Measurements from ENCODE around the gene CDH4. TPM values are rescaled to one million over a fixed set of nuclear protein-coding genes. Genes with fewer than 3 reads are reported as not detected.

The CDH4 gene
- total and polyA plus RNA-seq, 9 of the 15 experiments (the other 6 are each of a cell fraction or from before 2014, with no cell fraction given): 0.04 TPM; not detected in 8

GRCh38 chr20:61345656-61346055 is 93.6 kb downstream of the CDH4 start (continued):
- TF ChIP-seq MITF (IDR thresholded peaks at IDR 0.05): no peak
- no peak for TF ChIP-seq ZNF311 (CRISPR knock-in tag; IDR thresholded peaks at IDR 0.05)
- TF ChIP-seq ETV1 (tag; conservative IDR thresholded peaks at IDR 0.05; ENCODE audit: low read depth): no peak
- TF ChIP-seq FOXO4 (CRISPR knock-in tag; IDR thresholded peaks at IDR 0.05): no peak

- WGBS (ENCODE audit: insufficient coverage, low coverage, missing lambda C conversion rate): 0% methylated on average over 11 of the region's 11 CpGs
- Histone ChIP-seq H4K20me1 (replicated peaks; ENCODE audit: control insufficient read depth, insufficient read depth, low read length) (peaks cover 4% of the 10 kb centered on the region; the same call in 1 of the 2 replicates), H3K79me2 (ENCODE audit: control insufficient read depth, insufficient read depth, low read length) (no peaks in the 10 kb centered on the region), H3K9me1 (ENCODE audit: control insufficient read depth, insufficient read depth, low read length) (no peaks in the 10 kb centered on the region), H2AFZ (ENCODE audit: low read depth, low read length) (no peak overlapping the region), H3K27me3 (ENCODE audit: control insufficient read depth in 2 of 2, insufficient read depth in 2 of 2, low read length in 2 of 2) (peaks cover 14 to 40% of the 10 kb centered on the region in 2 experiments; a peak in 4 of 5 replicates), H3K27ac (ENCODE audit: extremely low read depth, low read depth, low read length) (no peak overlapping the region), H3K36me3 (ENCODE audit: control insufficient read depth, insufficient read depth, low read length) (no peaks in the 10 kb centered on the region), H3K4me2 (ENCODE audit: insufficient read depth, low read length) (no peak overlapping the region), H3K4me1 (replicated peaks in 1 of 2; ENCODE audit: control insufficient read depth in 2 of 2, insufficient read depth in 2 of 2, low read length in 2 of 2) (no peaks in the 10 kb centered on the region), H3K9me3 (replicated peaks; ENCODE audit: control insufficient read depth, insufficient read depth, low read depth, low read length) (no peaks in the 10 kb centered on the region), H3K4me3 (no peak overlapping the region), H3K9ac (ENCODE audit: insufficient read depth in 1 of 2, low read depth in 2 of 2, low read length in 2 of 2) (no peak overlapping the region)
- intact Hi-C loops (cut with micrococcal nuclease): no loop called here
- ATAC-seq: no peak
- POLR2A ChIA-PET: interaction anchor here (1.1 kb wide), 1 partner anchor 10 kb away, joined by 3 read pairs; no protein-coding TSS in a partner anchor
- in situ Hi-C loops (cut with MboI): no loop called here
- DNase-seq (ENCODE audit: extremely low read depth in 1 of 4, low spot score in 3 of 4): no peak
- BruUV-seq (replicated peaks): no TSS peak
- CTCF ChIA-PET (ENCODE audit: low intra/inter-chr PET ratio): no interaction called here
- TF ChIP-seq FOXA1 (IDR thresholded peaks at IDR 0.05; ENCODE audit: borderline replicate concordance) (no peak), GTF2E2 (tag; IDR thresholded peaks at IDR 0.05) (no peak), SREBF1 (IDR thresholded peaks at IDR 0.05; ENCODE audit: borderline replicate concordance, low read depth, low read length) (no peak), SAFB (IDR thresholded peaks at IDR 0.05; ENCODE audit: borderline replicate concordance, low read depth, low read length) (no peak), YBX1 (IDR thresholded peaks at IDR 0.05) (no peak), MECOM (CRISPR knock-in tag; IDR thresholded peaks at IDR 0.05) (no peak), KLF10 (CRISPR knock-in tag; IDR thresholded peaks at IDR 0.05) (no peak), E2F3 (CRISPR knock-in tag; IDR thresholded peaks at IDR 0.05) (no peak)
- FAIRE-seq: no peak
Observed at GRCh38 chr20:61346996-61347395, 94.9 kb downstream of the CDH4 start.
